ENCODE data around the gene TPRG1L.

Gene TPRG1L

DNA sequence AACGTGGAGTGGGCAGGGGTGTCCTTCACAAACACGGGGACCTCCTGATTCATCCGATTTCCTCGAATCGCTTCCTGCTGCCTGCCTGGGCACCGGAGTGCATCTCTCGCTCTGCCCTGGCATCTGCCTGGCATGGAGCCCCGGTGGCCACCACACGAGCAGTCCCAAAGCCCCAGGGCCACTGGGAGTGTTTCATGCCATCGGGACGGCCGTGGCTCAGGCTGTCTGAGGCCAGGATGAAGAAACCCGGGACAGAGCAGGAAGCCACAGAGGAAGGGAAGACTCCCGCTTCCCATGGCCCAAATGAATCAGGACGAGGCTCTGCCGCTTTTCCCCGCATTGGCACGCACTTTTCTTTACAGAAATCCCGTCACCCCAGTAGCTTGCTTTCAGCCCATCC is 45.9 kb upstream of the TPRG1L start:
- Histone ChIP-seq H3K27ac (ENCODE audit: extremely low read depth, low read depth, low read length) (no peak overlapping the region), H3K9me3 (ENCODE audit: control insufficient read depth, insufficient read depth, low read depth, low read length) (no peaks in the 10 kb centered on the region), H3K4me1 (ENCODE audit: control insufficient read depth, insufficient read depth, low read length) (no peaks in the 10 kb centered on the region), H3K4me3 (ENCODE audit: low read depth, low read length) (no peak overlapping the region), H3K36me3 (ENCODE audit: control insufficient read depth in 2 of 2, insufficient read depth in 1 of 2, low read length in 2 of 2) (no peaks in the 10 kb centered on the region)
- TF ChIP-seq ZNF292 (tag by site-specific recombination; IDR thresholded peaks at IDR 0.05; ENCODE audit: borderline replicate concordance, low read depth) (no peak), PRDM4 (tag by site-specific recombination; IDR thresholded peaks at IDR 0.05) (no peak), HOXD13 (CRISPR knock-in tag; IDR thresholded peaks at IDR 0.05; ENCODE audit: borderline replicate concordance) (no peak), FEZF1 (tag by site-specific recombination; IDR thresholded peaks at IDR 0.05) (no peak), ZNF146 (tag by site-specific recombination; IDR thresholded peaks at IDR 0.05) (no peak), ZNF324 (tag by site-specific recombination; IDR thresholded peaks at IDR 0.05) (no peak), ZNF701 (tag by site-specific recombination; IDR thresholded peaks at IDR 0.05) (no peak), ATF2 (tag by site-specific recombination; IDR thresholded peaks at IDR 0.05; ENCODE audit: low read depth) (no peak), ZEB2 (tag by site-specific recombination; IDR thresholded peaks at IDR 0.05) (no peak), GLI4 (tag by site-specific recombination; IDR thresholded peaks at IDR 0.05) (no peak), ZNF830 (tag by site-specific recombination; IDR thresholded peaks at IDR 0.05; ENCODE audit: low read depth) (no peak), ZNF747 (tag by site-specific recombination; IDR thresholded peaks at IDR 0.05) (no peak), ZSCAN23 (tag by site-specific recombination; IDR thresholded peaks at IDR 0.05) (no peak), SCRT2 (tag by site-specific recombination; IDR thresholded peaks at IDR 0.05) (no peak), IKZF3 (tag by site-specific recombination; IDR thresholded peaks at IDR 0.05) (no peak), ZNF777 (tag by site-specific recombination; IDR thresholded peaks at IDR 0.05; ENCODE audit: borderline replicate concordance) (no peak), ZNF157 (tag by site-specific recombination; IDR thresholded peaks at IDR 0.05) (no peak)
- TF ChIP-seq, protein P1, sequence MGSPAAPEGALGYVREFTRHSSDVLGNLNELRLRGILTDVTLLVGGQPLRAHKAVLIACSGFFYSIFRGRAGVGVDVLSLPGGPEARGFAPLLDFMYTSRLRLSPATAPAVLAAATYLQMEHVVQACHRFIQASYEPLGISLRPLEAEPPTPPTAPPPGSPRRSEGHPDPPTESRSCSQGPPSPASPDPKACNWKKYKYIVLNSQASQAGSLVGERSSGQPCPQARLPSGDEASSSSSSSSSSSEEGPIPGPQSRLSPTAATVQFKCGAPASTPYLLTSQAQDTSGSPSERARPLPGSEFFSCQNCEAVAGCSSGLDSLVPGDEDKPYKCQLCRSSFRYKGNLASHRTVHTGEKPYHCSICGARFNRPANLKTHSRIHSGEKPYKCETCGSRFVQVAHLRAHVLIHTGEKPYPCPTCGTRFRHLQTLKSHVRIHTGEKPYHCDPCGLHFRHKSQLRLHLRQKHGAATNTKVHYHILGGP (tag by site-specific recombination; IDR thresholded peaks at IDR 0.05): no peak
- TF ChIP-seq, protein P2, sequence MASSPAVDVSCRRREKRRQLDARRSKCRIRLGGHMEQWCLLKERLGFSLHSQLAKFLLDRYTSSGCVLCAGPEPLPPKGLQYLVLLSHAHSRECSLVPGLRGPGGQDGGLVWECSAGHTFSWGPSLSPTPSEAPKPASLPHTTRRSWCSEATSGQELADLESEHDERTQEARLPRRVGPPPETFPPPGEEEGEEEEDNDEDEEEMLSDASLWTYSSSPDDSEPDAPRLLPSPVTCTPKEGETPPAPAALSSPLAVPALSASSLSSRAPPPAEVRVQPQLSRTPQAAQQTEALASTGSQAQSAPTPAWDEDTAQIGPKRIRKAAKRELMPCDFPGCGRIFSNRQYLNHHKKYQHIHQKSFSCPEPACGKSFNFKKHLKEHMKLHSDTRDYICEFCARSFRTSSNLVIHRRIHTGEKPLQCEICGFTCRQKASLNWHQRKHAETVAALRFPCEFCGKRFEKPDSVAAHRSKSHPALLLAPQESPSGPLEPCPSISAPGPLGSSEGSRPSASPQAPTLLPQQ (tag by site-specific recombination; IDR thresholded peaks at IDR 0.05): no peak
- ChIA-PET POLR2A (no interaction called here), CTCF (interaction anchor here (1.5 kb wide), 1 partner anchor 14 kb away, joined by 4 read pairs; no protein-coding TSS in a partner anchor)

DNA sequence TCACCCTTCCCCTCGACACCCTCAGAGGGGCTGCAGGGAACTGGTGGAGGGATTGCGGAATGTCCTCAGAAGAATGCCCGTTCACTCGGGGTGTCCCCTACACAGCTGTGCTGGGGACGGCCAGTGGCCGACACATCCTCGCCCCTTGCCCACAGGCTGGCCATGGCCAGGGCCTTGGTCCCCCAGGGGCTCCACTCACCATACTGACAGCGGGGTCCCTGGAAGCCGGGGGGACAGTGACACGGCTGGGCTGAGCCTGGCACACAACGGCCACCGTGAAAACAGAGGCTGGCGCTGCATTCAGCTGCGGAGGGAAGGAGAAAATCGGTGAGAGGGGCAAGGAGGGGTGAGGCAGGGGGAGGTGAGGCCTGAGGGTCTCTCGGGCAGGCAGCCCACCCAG is 45.2 kb upstream of the TPRG1L start:
- CTCF ChIA-PET: interaction anchor here (0.8 kb wide), 1 partner anchor 42 kb away, joined by 3 read pairs; no protein-coding TSS in a partner anchor
- Histone ChIP-seq H3K4me1 (ENCODE audit: control insufficient read depth, insufficient read depth, low read length) (no peaks in the 10 kb centered on the region), H3K27ac (ENCODE audit: extremely low read depth, low read depth, low read length) (no peak overlapping the region), H3K36me3 (ENCODE audit: control insufficient read depth in 2 of 2, insufficient read depth in 1 of 2, low read length in 2 of 2) (no peaks in the 10 kb centered on the region), H3K9me3 (ENCODE audit: control insufficient read depth, insufficient read depth, low read depth, low read length) (no peaks in the 10 kb centered on the region), H3K4me3 (ENCODE audit: low read depth, low read length) (no peak overlapping the region)
- no peak for TF ChIP-seq ZNF624 (tag by site-specific recombination; IDR thresholded peaks at IDR 0.05)
- no peak for TF ChIP-seq YY2 (tag by site-specific recombination; IDR thresholded peaks at IDR 0.05)
- TF ChIP-seq ZNF521 (tag by site-specific recombination; IDR thresholded peaks at IDR 0.05): no peak
- no peak for TF ChIP-seq ZNF155 (tag by site-specific recombination; IDR thresholded peaks at IDR 0.05)
- no peak for TF ChIP-seq ZNF571 (tag by site-specific recombination; IDR thresholded peaks at IDR 0.05)
- TF ChIP-seq ZNF223 (tag by site-specific recombination; IDR thresholded peaks at IDR 0.05): no peak
- TF ChIP-seq ZNF560 (tag by site-specific recombination; IDR thresholded peaks at IDR 0.05; ENCODE audit: borderline replicate concordance): no peak
- POLR2A ChIA-PET: no interaction called here
